Testis (tissue), 3 donors: ENCODE results near the gene LRRC43. TPM values are rescaled to one million over a fixed set of nuclear protein-coding genes. Genes with fewer than 3 reads are reported as not detected.

Source experiments
- DNase-seq: peaks from one replicate; pipeline ENCODE4 v3.0.0-alpha.2; 2019
- H3K27ac ChIP-seq, 2 donors: fragments of 200-600 bp; sonication (generic); one replicate each; pipeline ENCODE4 v1.5.1; 2019
- H3K27me3 ChIP-seq: fragments of 200-600 bp; sonication (generic); one replicate; pipeline ENCODE4 v1.5.1; 2019
- H3K36me3 ChIP-seq: fragments of 200-600 bp; sonication (generic); one replicate; pipeline ENCODE4 v1.5.1; 2017; ENCODE audit warnings: low read depth; ENCODE audit errors: missing control alignments
- H3K4me1 ChIP-seq: fragments of 200-600 bp; sonication (generic); one replicate; pipeline ENCODE4 v1.5.1; 2019
- H3K4me3 ChIP-seq, 2 donors: fragments of 200-600 bp; sonication (generic); one replicate each; pipeline ENCODE4 v1.5.1; 2017 to 2019
- H3K9me3 ChIP-seq: fragments of 200-600 bp; sonication (generic); one replicate; pipeline ENCODE4 v1.5.1; 2017
- CTCF ChIP-seq, 3 experiments: fragments of 450-650 bp in 2 of 3; fragments of 200-600 bp in 1 of 3; sonication (generic) in 1 of 3; IDR thresholded peaks; one replicate each; pipeline ENCODE4 v1.5.1; 2016 to 2019; ENCODE audit warnings: antibody characterized with exemption in 3 of 3, mild to moderate bottlenecking in 2 of 3, moderate library complexity in 1 of 3
- POLR2A ChIP-seq: fragments of 450-650 bp; IDR thresholded peaks from one replicate; pipeline ENCODE4 v1.6.1; 2017; ENCODE audit warnings: antibody characterized with exemption, mild to moderate bottlenecking, moderate library complexity
- WGBS, 2 donors: methylation state at CpG; one replicate each; pipeline ENCODE4 v1.1.5; 2018; 5-methylcytosine and 5-hydroxymethylcytosine counted together
- intact Hi-C: fragments of 100-400 bp; cut with DNase I; formaldehyde crosslinking; loops from one replicate; pipeline ENCODE4 v1.15.1; 2023; ENCODE audit warnings: low total_unique reads
- polyA plus RNA-seq: library from polyadenylated mRNA; stranded (reverse); fragments of 350-450 nt; fragmentation: Illumina TruSeq; extraction: RNeasy Lipid Tissue Mini Kit (QIAGEN cat#74804); gene quantifications from one replicate; pipeline ENCODE4 v1.2.3, GENCODE V29; 2014; ENCODE audit warnings: low read depth, low replicate concordance; ENCODE audit not compliant: insufficient read depth
- total RNA-seq, 2 donors: library from RNA; depleted of rRNA; stranded (reverse); fragments of >200 nt; gene quantifications; one replicate each; pipeline ENCODE4 v1.2.3, GENCODE V29; 2016

LRRC43 gene
- total and polyA plus RNA-seq, 3 donors from 2014 or later, result 10.8 to 16.6 (median 11.0) TPM

- intact Hi-C loops, result no loop called here
- 79% methylated on average over 10 of the region's 11 CpGs; no CpG with 5 or more reads in 1 of the 2 donors for WGBS, 2 donors
- DNase-seq, result peak; percentile 50
- Histone ChIP-seq H3K27me3 (no peaks in the 10 kb centered on the region), H3K4me1 (no peaks in the 10 kb centered on the region), H3K27ac (no peak overlapping the region), H3K9me3 (no peaks in the 10 kb centered on the region), H3K36me3 (peaks cover 3% of the 10 kb centered on the region), H3K4me3 (no peak overlapping the region)
- TF ChIP-seq POLR2A (no peak), CTCF (IDR thresholded peaks at IDR 0.05) (no peak)
Measured at GRCh38 chr12:122138181-122138580, 44.7 kb upstream of the LRRC43 start.

GRCh38 chr12:122138616-122139015 lies 44.3 kb upstream of the LRRC43 start:
- H3K36me3 ChIP-seq, result peaks cover 3% of the 10 kb centered on the region
- no peak for TF ChIP-seq POLR2A
- H3K4me1 ChIP-seq, result no peaks in the 10 kb centered on the region
- H3K27me3 ChIP-seq, result no peaks in the 10 kb centered on the region
- H3K27ac ChIP-seq, result no peak overlapping the region
- WGBS, 2 donors, result 88 to 94% methylated on average over 11 of the region's 11 CpGs
- intact Hi-C loops, result no loop called here
- no peaks in the 10 kb centered on the region for H3K9me3 ChIP-seq
- no peak overlapping the region for H3K4me3 ChIP-seq
- DNase-seq, result no peak

- 88 to 93% methylated on average over 8 to 15 of the region's 15 CpGs for WGBS, 2 donors
- Histone ChIP-seq H3K4me3 (no peak overlapping the region), H3K9me3 (no peaks in the 10 kb centered on the region), H3K4me1 (no peaks in the 10 kb centered on the region), H3K36me3 (peaks cover 3% of the 10 kb centered on the region), H3K27ac (no peak overlapping the region), H3K27me3 (no peaks in the 10 kb centered on the region)
- intact Hi-C loops, result no loop called here
- no peak for DNase-seq
- TF ChIP-seq POLR2A, result no peak
- TF ChIP-seq CTCF (IDR thresholded peaks at IDR 0.05), result no peak
Measured at GRCh38 chr12:122139266-122139665, 43.7 kb upstream of the LRRC43 start.

GRCh38 chr12:122139941-122140340 lies 43.0 kb upstream of the LRRC43 start:
- peaks cover 3% of the 10 kb centered on the region for H3K36me3 ChIP-seq
- H3K4me1 ChIP-seq, result no peaks in the 10 kb centered on the region
- no peak overlapping the region for H3K4me3 ChIP-seq
- 90 to 91% methylated on average over 8 of the region's 8 CpGs for WGBS, 2 donors
- no peak for TF ChIP-seq POLR2A
- TF ChIP-seq CTCF (IDR thresholded peaks at IDR 0.05), result no peak
- intact Hi-C loops, result no loop called here
- DNase-seq, result no peak
- no peaks in the 10 kb centered on the region for H3K27me3 ChIP-seq
- no peak overlapping the region for H3K27ac ChIP-seq
- H3K9me3 ChIP-seq, result no peaks in the 10 kb centered on the region

GRCh38 chr12:122140467-122141257 lies 42.3 kb upstream of the LRRC43 start:
- WGBS, 2 donors, result 95 to 96% methylated on average over 17 to 19 of the region's 19 CpGs

More at GRCh38 chr12:122140467-122141257, 42.3 kb upstream of the LRRC43 start:
- DNase-seq, result no peak
- no peak overlapping the region for H3K27ac ChIP-seq
- H3K27me3 ChIP-seq, result no peaks in the 10 kb centered on the region
- no peak for TF ChIP-seq CTCF (IDR thresholded peaks at IDR 0.05)
- no peak for TF ChIP-seq POLR2A
- no peaks in the 10 kb centered on the region for H3K4me1 ChIP-seq
- intact Hi-C loops, result no loop called here
- H3K9me3 ChIP-seq, result no peaks in the 10 kb centered on the region
- peaks cover 3% of the 10 kb centered on the region for H3K36me3 ChIP-seq
- no peak overlapping the region for H3K4me3 ChIP-seq
